OCI-LY1 (cell line): ENCODE data around the gene USP47.

Experiments
- H2AFZ ChIP-seq: fragments of 200-600 bp; sonication (generic), shearing (Covaris generic); 2 replicates; pipeline ENCODE4 v1.6.0; 2014; ENCODE audit warnings: antibody characterized with exemption, mild to moderate bottlenecking, low read length
- H3F3A ChIP-seq: fragments of 200-600 bp; sonication (generic), shearing (Covaris generic); 2 replicates; pipeline ENCODE4 v1.6.0; 2014; ENCODE audit warnings: mild to moderate bottlenecking, antibody characterized with exemption, low read length, moderate library complexity; ENCODE audit not compliant: insufficient read depth
- H3K27ac ChIP-seq: fragments of 200-600 bp; sonication (generic); 2 replicates; pipeline ENCODE4 v1.5.1; 2014; ENCODE audit warnings: low read length, mixed run types, mild to moderate bottlenecking, low read depth; ENCODE audit not compliant: poor library complexity, severe bottlenecking
- H3K27me3 ChIP-seq: fragments of 200-600 bp; sonication (generic); 2 replicates; pipeline ENCODE4 v1.6.0; 2014; ENCODE audit warnings: antibody characterized with exemption, mild to moderate bottlenecking, low read length, moderate library complexity; ENCODE audit not compliant: insufficient read depth
- H3K36me3 ChIP-seq: fragments of 200-600 bp; sonication (generic); 2 replicates; pipeline ENCODE4 v1.6.1; 2014; ENCODE audit warnings: mild to moderate bottlenecking, antibody characterized with exemption, low read length, moderate library complexity, mixed read lengths; ENCODE audit not compliant: insufficient read depth
- H3K4me1 ChIP-seq: fragments of 200-600 bp; sonication (generic); 2 replicates; pipeline ENCODE4 v1.5.1; 2014; ENCODE audit warnings: mild to moderate bottlenecking, low read length, moderate library complexity; ENCODE audit not compliant: insufficient read depth, severe bottlenecking
- H3K4me2 ChIP-seq: fragments of 200-600 bp; sonication (generic), shearing (Covaris generic); 2 replicates; pipeline ENCODE4 v1.6.1; 2014; ENCODE audit warnings: low read length
- H3K4me3 ChIP-seq: fragments of 200-600 bp; sonication (generic); 2 replicates; pipeline ENCODE4 v1.5.1; 2014; ENCODE audit warnings: low read length, low read depth, mild to moderate bottlenecking, mixed read lengths; ENCODE audit not compliant: poor library complexity, severe bottlenecking
- H3K79me2 ChIP-seq: fragments of 200-600 bp; shearing (Covaris generic); 2 replicates; pipeline ENCODE4 v1.6.1; 2016; ENCODE audit warnings: mixed run types, low read length, mixed read lengths; ENCODE audit not compliant: insufficient read depth
- H3K9ac ChIP-seq: fragments of 200-600 bp; sonication (generic), shearing (Covaris generic); 2 replicates; pipeline ENCODE4 v1.6.1; 2014; ENCODE audit warnings: mild to moderate bottlenecking, low read length, mixed read lengths
- H3K9me2 ChIP-seq: fragments of 200-600 bp; sonication (generic), shearing (Covaris generic); 2 replicates; pipeline ENCODE4 v1.6.1; 2014; ENCODE audit warnings: low read depth, mild to moderate bottlenecking, low read length, mixed read lengths
- H3K9me3 ChIP-seq: fragments of 200-600 bp; shearing (Covaris generic); 2 replicates; pipeline ENCODE4 v1.6.1; 2014; ENCODE audit warnings: low read length, mixed read lengths
- H4K20me1 ChIP-seq: fragments of 200-600 bp; sonication (generic), shearing (Covaris generic); 2 replicates; pipeline ENCODE4 v1.6.0; 2016; ENCODE audit warnings: mild to moderate bottlenecking, low read length; ENCODE audit not compliant: insufficient read depth
- EZH2 ChIP-seq: fragments of 200-600 bp; sonication (generic), shearing (Covaris generic); IDR thresholded peaks from 2 replicates; pipeline ENCODE4 v1.8.0; 2017; ENCODE audit warnings: borderline replicate concordance, mixed run types, mild to moderate bottlenecking, antibody characterized with exemption, low read length, moderate library complexity, mixed read lengths
- TF ChIP-seq, protein P1 (sequence below): fragments of 200-600 bp; sonication (generic), shearing (Covaris generic); IDR thresholded peaks from 2 replicates; pipeline ENCODE4 v1.5.1; 2017; ENCODE audit warnings: mild to moderate bottlenecking, antibody characterized with exemption, low read length, moderate library complexity, mixed read lengths

USP47 gene

DNA sequence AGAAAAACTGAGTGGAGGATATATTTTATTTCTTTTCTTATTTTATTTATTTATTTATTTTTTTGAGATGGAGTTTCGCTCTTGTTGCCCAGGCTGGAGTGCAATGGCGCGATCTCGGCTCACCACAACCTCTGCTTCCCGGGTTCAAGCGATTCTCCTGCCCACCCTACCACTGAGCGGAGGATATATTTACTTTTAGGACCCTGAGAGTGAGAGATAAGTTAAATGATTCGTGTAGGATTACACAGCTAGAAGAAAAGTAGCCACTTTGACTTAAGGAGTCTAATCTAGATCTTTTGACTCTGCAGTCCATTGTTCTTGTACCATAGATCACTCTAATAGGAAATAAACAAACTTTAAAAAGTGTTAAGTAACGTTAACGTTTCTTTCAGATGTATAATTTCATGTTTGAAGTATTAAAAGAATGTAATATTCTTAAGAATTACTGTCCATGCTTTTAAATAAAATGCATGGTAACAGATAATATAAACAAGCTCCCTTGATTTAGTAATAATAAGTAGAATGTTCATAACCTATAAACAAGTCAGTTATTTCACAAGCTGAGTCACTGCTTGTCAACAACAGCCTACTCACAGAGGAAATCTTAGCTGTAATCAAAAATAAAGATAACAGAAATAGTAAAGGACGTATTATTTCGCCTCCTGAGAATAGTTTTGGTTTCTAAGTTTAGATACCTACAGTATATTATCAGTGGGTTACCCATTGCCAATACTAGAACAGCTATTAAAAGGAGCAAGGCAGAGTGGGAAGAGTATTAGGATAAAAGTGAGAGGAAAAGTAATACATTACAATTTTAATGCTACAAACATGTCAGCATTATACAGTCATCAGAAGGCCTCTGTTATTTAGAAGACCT lies 18.6 kb downstream of the USP47 start:
- Histone ChIP-seq H4K20me1 (no peaks in the 10 kb centered on the region), H3K9me3 (peaks cover 5% of the 10 kb centered on the region; the same call in 1 of the 2 replicates), H3K4me3 (no peak overlapping the region), H3K9ac (no peak overlapping the region), H3F3A (no peaks in the 10 kb centered on the region), H3K27me3 (no peaks in the 10 kb centered on the region), H3K9me2 (no peaks in the 10 kb centered on the region), H3K36me3 (no peaks in the 10 kb centered on the region), H3K4me2 (no peak overlapping the region), H3K4me1 (peaks cover 18% of the 10 kb centered on the region), H3K79me2 (peaks cover 97% of the 10 kb centered on the region), H2AFZ (no peak overlapping the region), H3K27ac (no peak overlapping the region)
- no peak for TF ChIP-seq EZH2

DNA sequence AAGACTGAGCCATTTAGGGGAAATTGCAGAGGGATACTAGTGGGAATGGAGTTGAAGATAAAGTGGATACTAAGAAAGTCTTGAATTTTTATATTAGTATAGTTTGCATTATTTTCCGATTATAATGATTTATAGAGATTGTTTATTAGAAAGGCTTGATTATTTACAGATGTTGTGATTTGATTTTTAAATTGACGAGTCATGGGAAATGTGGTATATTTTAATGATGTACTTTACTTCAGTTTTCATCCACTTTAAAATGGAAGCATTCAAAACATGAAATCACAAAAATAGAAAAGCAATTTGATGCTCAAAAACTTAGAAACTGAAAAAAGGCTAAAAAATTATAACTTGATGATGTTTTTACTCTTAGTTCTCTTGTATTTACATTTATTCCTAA lies 21.2 kb downstream of the USP47 start:
- Histone ChIP-seq H3K4me3 (no peak overlapping the region), H3K36me3 (peaks cover 4% of the 10 kb centered on the region; the same call in 1 of the 2 replicates), H3K27ac (no peak overlapping the region), H3K9me2 (no peaks in the 10 kb centered on the region), H3K9me3 (peaks cover under 1% of the 10 kb centered on the region), H3F3A (no peaks in the 10 kb centered on the region), H3K9ac (no peak overlapping the region), H3K27me3 (no peaks in the 10 kb centered on the region), H3K4me1 (peaks cover 6% of the 10 kb centered on the region), H3K79me2 (peaks cover 96% of the 10 kb centered on the region), H4K20me1 (no peaks in the 10 kb centered on the region), H3K4me2 (no peak overlapping the region), H2AFZ (no peak overlapping the region)
- TF ChIP-seq, protein P1, sequence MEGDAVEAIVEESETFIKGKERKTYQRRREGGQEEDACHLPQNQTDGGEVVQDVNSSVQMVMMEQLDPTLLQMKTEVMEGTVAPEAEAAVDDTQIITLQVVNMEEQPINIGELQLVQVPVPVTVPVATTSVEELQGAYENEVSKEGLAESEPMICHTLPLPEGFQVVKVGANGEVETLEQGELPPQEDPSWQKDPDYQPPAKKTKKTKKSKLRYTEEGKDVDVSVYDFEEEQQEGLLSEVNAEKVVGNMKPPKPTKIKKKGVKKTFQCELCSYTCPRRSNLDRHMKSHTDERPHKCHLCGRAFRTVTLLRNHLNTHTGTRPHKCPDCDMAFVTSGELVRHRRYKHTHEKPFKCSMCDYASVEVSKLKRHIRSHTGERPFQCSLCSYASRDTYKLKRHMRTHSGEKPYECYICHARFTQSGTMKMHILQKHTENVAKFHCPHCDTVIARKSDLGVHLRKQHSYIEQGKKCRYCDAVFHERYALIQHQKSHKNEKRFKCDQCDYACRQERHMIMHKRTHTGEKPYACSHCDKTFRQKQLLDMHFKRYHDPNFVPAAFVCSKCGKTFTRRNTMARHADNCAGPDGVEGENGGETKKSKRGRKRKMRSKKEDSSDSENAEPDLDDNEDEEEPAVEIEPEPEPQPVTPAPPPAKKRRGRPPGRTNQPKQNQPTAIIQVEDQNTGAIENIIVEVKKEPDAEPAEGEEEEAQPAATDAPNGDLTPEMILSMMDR = no peak
- TF ChIP-seq EZH2 = no peak

DNA sequence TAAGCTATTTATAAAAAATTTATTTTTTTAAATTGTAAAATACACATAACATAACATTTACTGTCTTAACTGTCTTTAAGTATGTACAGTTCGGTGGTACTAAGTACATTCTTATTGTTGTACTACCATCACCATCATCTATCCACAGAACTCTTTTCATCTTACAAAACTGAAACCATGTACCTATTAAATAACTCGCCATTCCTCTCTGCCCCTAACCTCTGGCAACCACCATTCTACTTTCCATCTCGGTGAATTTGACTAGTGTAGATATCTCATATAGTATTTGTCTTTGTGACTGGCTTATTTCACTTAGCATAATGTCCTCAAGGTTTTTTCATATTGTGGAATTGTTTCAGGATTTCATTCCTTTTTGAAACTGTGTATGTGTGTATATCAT lies 22.6 kb downstream of the USP47 start:
- Histone ChIP-seq H3K9me3 (no peaks in the 10 kb centered on the region; the same call in 1 of the 2 replicates), H2AFZ (no peak overlapping the region), H3K36me3 (peaks cover 4% of the 10 kb centered on the region; the same call in 1 of the 2 replicates), H3F3A (no peaks in the 10 kb centered on the region), H3K27me3 (no peaks in the 10 kb centered on the region), H3K9me2 (no peaks in the 10 kb centered on the region), H3K4me1 (peaks cover 6% of the 10 kb centered on the region), H3K79me2 (peaks cover 96% of the 10 kb centered on the region), H3K4me2 (no peak overlapping the region), H3K4me3 (no peak overlapping the region), H3K9ac (no peak overlapping the region), H4K20me1 (no peaks in the 10 kb centered on the region), H3K27ac (no peak overlapping the region)
- TF ChIP-seq, protein P1 = no peak
- no peak for TF ChIP-seq EZH2
